Esophagus muscularis mucosa (tissue), 4 donors: ENCODE results near the gene PLEKHF1. TPM values are rescaled to one million over a fixed set of nuclear protein-coding genes. Genes with fewer than 3 reads are reported as not detected.

Experiments used
- DNase-seq: peaks from one replicate; pipeline ENCODE4 v3.0.0-alpha.2; 2017; ENCODE audit errors: extremely low spot score
- H3K27ac ChIP-seq, 4 donors: fragments of 200-600 bp; sonication (generic); replicated peaks in 1 of 4; 1 replicate in 3 of 4; 2 replicates in 1 of 4; pipeline ENCODE4 v1.5.1; 2016 to 2019; ENCODE audit warnings: mild to moderate bottlenecking in 1 of 4
- H3K27me3 ChIP-seq, 4 donors: fragments of 200-600 bp; sonication (generic); one replicate each; pipeline versions ENCODE4 v1.5.1 to v1.6.0; 2016 to 2019
- H3K36me3 ChIP-seq, 4 donors: fragments of 200-600 bp; sonication (generic); one replicate each; pipeline ENCODE4 v1.5.1; 2016 to 2019
- H3K4me1 ChIP-seq, 4 donors: fragments of 200-600 bp; sonication (generic); one replicate each; pipeline ENCODE4 v1.5.1; 2016 to 2019
- H3K4me3 ChIP-seq, 4 donors: fragments of 200-600 bp; sonication (generic); 1 replicate in 2 of 4; 2 replicates in 2 of 4; pipeline ENCODE4 v1.5.1; 2016 to 2019; ENCODE audit warnings: mild to moderate bottlenecking in 4 of 4, moderate library complexity in 1 of 4
- H3K9me3 ChIP-seq, 4 donors: fragments of 200-600 bp; sonication (generic); 1 replicate in 3 of 4; 2 replicates in 1 of 4; pipeline ENCODE4 v1.5.1; 2016 to 2019
- EP300 ChIP-seq: sonication (generic); formaldehyde crosslinking; IDR thresholded peaks from one replicate; pipeline ENCODE4 v1.6.1; 2017; ENCODE audit warnings: antibody characterized with exemption
- POLR2A ChIP-seq: fragments of 450-650 bp; IDR thresholded peaks from one replicate; pipeline ENCODE4 v1.6.1; 2017; ENCODE audit warnings: antibody characterized with exemption, moderate library complexity, mild to moderate bottlenecking, low read depth
- POLR2AphosphoS5 ChIP-seq, 2 donors: sonication (generic); formaldehyde crosslinking; IDR thresholded peaks; one replicate each; pipeline ENCODE4 v1.6.1; 2017; ENCODE audit warnings: antibody characterized with exemption in 2 of 2
- WGBS: methylation state at CpG from one replicate; pipeline ENCODE4 v1.1.5; 2018; 5-methylcytosine and 5-hydroxymethylcytosine counted together
- intact Hi-C: fragments of 100-400 bp; cut with DNase I; formaldehyde crosslinking; loops from one replicate; pipeline ENCODE4 v1.15.1; 2023
- total RNA-seq, 4 donors: library from RNA; depleted of rRNA; stranded (reverse); fragments of >200 nt; gene quantifications; one replicate each; pipeline versions ENCODE4 v1.1.0 to v1.2.1, GENCODE V29; 2016
- TF ChIP-seq, protein P1 (sequence below), 3 experiments: fragments of 200-600 bp in 2 of 3; fragments of 450-650 bp in 1 of 3; sonication (generic) in 2 of 3; IDR thresholded peaks; one replicate each; pipeline ENCODE4 v1.5.1; 2017 to 2019; ENCODE audit warnings: antibody characterized with exemption in 3 of 3, mild to moderate bottlenecking in 2 of 3, moderate library complexity in 1 of 3

Gene PLEKHF1
- total RNA-seq, 4 donors from 2014 or later, result 27.4 to 58.6 (median 36.1) TPM

DNA sequence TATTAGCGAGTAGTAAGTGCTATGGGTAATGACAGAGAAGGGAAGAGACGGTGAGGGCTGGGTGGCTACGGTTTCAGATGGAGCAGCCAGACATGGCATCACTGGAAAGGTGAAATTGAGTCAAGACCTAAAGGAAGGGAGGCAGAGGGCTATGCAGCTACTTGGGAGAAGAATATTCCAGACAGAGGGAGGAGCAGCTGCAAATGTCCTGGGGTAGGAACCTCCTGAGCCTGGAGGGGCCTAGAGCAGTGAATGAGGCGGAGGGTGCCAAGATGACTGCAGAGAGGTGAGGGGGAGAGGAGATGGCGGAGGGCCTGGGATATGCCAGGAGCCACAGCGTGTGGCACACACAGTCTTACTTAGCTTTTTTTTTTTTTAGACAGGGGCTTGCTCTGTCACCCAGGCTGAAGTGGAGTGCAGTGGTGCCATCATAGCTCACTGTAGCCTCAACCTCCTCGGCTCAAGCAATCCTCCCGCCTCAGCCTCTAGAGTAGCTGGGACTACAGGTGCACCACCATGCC, 21.1 kb downstream of the PLEKHF1 start:
- Histone ChIP-seq H3K4me3 (no peak overlapping the region), H3K27ac (peak overlapping the region in 1 of 4 donors; percentile 22), H3K4me1 (peaks cover 14 to 53% (median 32%) of the 10 kb centered on the region in 4 donors), H3K9me3 (peaks cover 0 to 12% (median 3%) of the 10 kb centered on the region in 4 donors), H3K36me3 (no peaks in the 10 kb centered on the region), H3K27me3 (no peaks in the 10 kb centered on the region)
- DNase-seq, result no peak
- 89% methylated on average over 8 of the region's 8 CpGs for WGBS
- no peak for TF ChIP-seq POLR2AphosphoS5 (IDR thresholded peaks at IDR 0.05)
- TF ChIP-seq EP300, result no peak
- no peak for TF ChIP-seq POLR2A
- TF ChIP-seq, protein P1, sequence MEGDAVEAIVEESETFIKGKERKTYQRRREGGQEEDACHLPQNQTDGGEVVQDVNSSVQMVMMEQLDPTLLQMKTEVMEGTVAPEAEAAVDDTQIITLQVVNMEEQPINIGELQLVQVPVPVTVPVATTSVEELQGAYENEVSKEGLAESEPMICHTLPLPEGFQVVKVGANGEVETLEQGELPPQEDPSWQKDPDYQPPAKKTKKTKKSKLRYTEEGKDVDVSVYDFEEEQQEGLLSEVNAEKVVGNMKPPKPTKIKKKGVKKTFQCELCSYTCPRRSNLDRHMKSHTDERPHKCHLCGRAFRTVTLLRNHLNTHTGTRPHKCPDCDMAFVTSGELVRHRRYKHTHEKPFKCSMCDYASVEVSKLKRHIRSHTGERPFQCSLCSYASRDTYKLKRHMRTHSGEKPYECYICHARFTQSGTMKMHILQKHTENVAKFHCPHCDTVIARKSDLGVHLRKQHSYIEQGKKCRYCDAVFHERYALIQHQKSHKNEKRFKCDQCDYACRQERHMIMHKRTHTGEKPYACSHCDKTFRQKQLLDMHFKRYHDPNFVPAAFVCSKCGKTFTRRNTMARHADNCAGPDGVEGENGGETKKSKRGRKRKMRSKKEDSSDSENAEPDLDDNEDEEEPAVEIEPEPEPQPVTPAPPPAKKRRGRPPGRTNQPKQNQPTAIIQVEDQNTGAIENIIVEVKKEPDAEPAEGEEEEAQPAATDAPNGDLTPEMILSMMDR (IDR thresholded peaks at IDR 0.05), result no peak
- intact Hi-C loops, result no loop called here

DNA sequence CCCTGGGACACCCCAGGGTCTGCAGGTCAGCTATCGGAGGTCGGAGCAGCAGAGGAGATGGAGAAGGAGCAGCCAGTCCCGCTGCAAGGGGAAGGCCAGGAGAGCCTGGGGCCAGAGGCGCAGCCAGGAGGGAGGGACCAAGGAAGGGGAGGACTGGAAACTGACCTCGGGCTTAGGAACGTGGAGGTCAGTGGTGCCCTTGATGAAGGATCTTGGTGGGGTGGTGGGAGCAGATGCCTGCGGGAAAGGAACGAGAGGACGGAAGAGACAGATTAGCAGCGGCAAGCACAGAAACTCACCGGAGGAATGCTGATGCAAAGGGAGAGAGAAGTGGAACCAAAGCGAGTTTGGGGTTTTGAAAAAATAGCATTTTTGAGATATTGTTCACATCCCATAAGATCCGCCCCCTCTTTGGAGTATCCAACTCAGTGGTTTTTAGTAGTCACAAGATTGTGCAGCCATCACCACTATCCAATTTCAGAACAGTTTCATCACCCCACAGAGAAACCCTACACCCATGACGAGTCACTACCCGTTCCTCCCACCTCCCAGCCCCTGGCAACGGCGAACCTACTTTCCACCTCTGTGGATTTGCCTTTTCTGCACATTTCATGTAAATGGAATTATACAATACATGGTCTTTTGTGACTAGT, 22.1 kb downstream of the PLEKHF1 start:
- no peak for DNase-seq
- Histone ChIP-seq H3K36me3 (no peaks in the 10 kb centered on the region), H3K4me3 (peak overlapping the region in 1 of 4 donors; percentile 8), H3K4me1 (peaks cover 4 to 42% (median 22%) of the 10 kb centered on the region in 4 donors), H3K9me3 (peaks cover 0 to 12% (median 3%) of the 10 kb centered on the region in 4 donors), H3K27ac (peak overlapping the region; percentile 19 to 39 (median 25)), H3K27me3 (no peaks in the 10 kb centered on the region)
- intact Hi-C loops, result no loop called here
- WGBS, result 71% methylated on average over 17 of the region's 17 CpGs
- TF ChIP-seq, protein P1 (IDR thresholded peaks at IDR 0.05), result no peak
- no peak for TF ChIP-seq EP300
- peak; percentile 6 to 19 for TF ChIP-seq POLR2AphosphoS5 (IDR thresholded peaks at IDR 0.05)
- no peak for TF ChIP-seq POLR2A

DNA sequence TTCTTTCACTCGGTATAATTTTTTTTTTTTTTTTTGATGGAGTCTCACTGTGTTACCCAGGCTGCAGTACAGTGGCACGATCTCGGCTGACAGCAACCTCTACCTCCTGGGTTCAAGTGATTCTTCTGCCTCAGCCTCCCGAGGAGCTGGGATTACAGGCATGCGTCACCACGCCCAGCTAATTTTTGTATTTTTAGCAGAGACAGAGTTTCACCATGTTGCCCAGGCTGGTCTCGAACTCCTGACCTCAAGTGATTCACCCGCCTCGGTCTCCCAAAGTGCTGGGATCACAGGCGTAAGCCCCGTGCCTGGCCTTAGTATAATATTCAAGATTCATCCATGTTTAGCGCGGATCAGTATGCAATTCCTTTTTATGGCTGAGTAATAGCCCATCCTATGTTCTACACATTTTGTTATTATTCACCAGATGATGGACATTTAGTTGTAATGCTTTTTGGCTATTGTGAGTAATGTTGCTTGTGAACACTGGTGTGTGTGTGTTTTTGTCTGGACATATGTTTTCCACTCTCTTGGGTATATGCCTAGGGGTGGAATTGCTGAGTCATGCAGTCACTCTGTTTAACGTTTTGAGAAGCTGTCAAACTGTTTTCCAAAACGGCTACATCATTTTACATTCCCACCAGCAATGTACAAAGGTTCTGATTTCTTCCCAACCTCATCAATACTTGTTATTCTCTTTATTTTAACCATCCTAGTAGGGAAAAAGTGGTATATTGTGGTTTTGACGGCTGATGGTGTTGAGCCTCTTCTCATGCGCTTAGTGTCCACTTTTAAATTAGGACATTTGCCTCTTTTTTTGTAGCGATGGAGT, 22.9 kb downstream of the PLEKHF1 start:
- DNase-seq, result no peak
- TF ChIP-seq POLR2A (no peak), POLR2AphosphoS5 (IDR thresholded peaks at IDR 0.05) (no peak), EP300 (no peak)
- TF ChIP-seq, protein P1 (IDR thresholded peaks at IDR 0.05), result no peak
- Histone ChIP-seq H3K27ac (no peak overlapping the region), H3K4me1 (peaks cover 0 to 37% (median 20%) of the 10 kb centered on the region in 4 donors), H3K36me3 (no peaks in the 10 kb centered on the region), H3K27me3 (no peaks in the 10 kb centered on the region), H3K4me3 (no peak overlapping the region), H3K9me3 (peaks cover 0 to 12% (median 3%) of the 10 kb centered on the region in 4 donors)
- intact Hi-C loops, result no loop called here
- 72% methylated on average over 18 of the region's 18 CpGs for WGBS

DNA sequence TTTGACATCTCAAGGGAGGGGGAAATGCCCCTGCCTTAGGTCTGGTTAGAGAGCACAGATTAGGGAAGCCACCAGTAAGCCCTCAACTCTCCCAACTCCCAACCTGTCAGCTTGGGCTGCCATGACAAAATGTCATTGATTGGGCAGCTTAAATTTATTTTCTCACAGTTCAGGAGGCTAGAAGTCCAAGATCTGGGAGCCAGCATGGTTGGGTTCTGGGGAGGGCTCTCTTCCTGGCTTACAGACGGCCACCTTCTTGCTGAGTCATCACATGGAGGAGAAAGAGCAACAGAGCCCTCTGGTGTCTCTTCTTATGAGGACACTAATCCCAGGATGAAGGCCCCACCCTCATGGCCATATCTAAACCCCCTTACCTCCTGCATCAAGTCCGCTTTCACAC, 25.6 kb downstream of the PLEKHF1 start:
- no peak overlapping the region for H3K4me3 ChIP-seq
- TF ChIP-seq EP300, result no peak
- TF ChIP-seq POLR2AphosphoS5 (IDR thresholded peaks at IDR 0.05), result no peak
- TF ChIP-seq, protein P1 (IDR thresholded peaks at IDR 0.05), result peak; percentile 28 to 45 (median 33)
- intact Hi-C loops, result loop anchor here (1.0 kb wide), 1 partner anchor 81 kb away; no protein-coding TSS in a partner anchor
- no peaks in the 10 kb centered on the region for H3K36me3 ChIP-seq
- H3K9me3 ChIP-seq, result peaks cover 0 to 12% (median 3%) of the 10 kb centered on the region in 4 donors
- no peak for DNase-seq
- peaks cover 0 to 43% (median 29%) of the 10 kb centered on the region in 4 donors for H3K4me1 ChIP-seq
- H3K27me3 ChIP-seq, result no peaks in the 10 kb centered on the region
- 52% methylated on average over 2 of the region's 2 CpGs for WGBS
- no peak overlapping the region for H3K27ac ChIP-seq
